ENCODE data around the gene IFT25.
"Not testable (repeated sequence)": the region's sequence is repeated elsewhere in the genome, so short reads cannot be mapped to it uniquely, and the experiment has no call there.

Gene IFT25

DNA sequence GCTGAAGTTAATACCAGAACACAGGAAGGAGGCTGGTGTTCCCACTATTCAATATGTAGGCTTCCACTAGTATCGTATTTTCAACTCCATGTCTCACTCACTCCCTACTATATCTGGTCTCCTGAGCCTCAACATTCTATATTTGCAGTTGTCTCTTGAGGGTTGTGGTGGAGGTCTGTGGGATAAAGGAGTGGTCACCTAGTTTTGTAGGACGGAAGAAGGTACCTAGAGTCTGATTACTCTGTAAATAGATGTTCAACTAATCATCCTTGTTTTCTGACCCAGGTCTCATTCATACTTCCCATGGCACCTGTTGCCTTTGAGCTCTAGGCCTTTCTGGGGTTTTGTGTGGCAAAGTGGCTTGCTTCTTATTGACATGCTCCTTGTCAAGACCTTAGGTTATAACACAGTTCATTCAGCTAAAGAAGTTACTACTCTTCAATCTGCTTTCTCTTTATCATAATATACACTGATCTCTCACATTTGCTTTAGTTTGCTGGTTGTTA is 18.1 kb downstream of the IFT25 start:
- no peak for DNase-seq

DNA sequence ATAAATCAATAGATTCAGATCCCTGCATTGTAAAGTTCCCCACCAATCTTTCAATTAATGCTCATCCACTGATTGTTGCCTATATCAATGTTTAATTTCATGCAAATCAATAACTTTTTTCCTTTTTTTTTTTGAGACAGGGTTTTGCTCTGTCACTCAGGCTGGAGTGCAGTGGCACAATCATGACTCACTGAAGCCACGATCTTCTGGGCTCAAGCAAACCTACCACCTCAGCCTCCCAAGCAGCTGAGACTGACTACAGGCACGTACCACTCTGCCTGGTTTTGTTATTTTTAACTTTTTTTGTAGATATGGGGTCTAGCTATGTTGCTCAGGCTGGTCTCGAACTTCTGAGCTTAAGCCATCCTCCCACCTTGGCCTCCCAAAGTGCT is 25.8 kb downstream of the IFT25 start:
- no peak for DNase-seq

DNA sequence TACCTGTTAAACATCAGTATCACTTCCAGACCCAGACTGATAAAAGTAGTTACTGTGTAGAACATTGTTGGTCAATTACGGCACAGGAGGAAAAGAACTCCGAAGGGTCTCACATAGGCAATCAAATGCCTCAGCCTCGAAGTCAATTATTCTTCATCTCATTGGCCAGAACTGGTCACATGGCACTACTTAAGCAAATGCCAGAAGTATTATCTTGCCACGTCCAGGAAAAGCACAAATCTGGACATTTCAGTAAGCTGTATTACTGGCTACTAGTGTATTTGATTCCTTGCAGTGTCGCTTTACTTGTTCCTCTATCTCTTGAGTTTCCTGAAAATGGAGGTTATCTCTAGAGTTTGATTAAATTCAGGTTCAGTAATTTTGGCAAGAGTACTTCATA is 27.2 kb downstream of the IFT25 start:
- no peak for DNase-seq

DNA sequence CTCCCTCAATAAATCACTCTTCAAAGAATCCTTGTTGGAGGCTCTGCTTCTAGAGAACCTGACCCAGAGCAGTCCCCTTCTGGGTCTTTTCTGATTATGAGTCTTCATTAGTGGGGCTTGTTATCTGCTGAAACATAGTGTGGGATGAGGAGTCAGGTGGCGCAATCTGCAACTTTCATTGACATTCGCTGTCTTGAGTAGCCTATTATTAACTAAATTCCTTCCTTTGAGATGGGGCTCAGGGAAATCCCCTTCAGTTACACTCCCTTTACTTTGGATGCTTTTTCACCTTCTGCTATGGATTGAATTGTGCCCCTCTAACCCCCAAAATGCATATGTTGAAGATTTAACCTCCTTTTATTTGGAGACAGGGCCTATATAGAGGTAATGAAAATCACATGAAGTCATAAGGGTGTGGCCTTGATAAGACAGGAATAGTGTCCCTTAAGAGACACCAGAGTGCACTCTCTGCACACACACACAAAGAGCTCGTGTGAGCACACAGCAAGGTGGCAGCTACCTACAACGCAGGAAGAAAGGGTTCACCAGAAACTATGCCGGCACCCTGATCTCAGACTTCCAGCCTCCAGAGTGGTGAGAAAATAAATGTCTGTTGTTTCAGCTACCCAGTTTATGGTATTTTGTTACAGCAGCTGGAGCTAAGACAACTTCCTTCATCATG is 32.0 kb downstream of the IFT25 start:
- DNase-seq = no peak

DNA sequence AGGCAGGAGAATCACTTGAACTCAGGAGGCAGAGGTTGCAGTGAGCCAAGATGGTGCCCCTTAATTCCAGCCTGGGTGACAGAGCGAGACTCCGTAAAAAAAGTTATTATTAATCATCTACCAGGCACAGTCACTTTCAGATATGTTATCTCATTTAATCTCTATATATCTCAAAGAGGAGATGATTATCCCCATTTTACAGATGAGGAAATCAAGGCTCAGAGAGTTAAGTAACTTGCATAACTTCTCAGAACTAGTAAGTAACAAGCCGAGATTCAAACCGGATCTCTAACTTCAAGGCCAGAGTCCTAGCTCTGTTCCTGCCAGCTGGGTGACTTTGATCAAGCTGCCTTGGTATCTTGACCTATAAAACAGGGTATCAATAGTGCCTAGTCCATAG is 34.1 kb downstream of the IFT25 start:
- no peak for DNase-seq

DNA sequence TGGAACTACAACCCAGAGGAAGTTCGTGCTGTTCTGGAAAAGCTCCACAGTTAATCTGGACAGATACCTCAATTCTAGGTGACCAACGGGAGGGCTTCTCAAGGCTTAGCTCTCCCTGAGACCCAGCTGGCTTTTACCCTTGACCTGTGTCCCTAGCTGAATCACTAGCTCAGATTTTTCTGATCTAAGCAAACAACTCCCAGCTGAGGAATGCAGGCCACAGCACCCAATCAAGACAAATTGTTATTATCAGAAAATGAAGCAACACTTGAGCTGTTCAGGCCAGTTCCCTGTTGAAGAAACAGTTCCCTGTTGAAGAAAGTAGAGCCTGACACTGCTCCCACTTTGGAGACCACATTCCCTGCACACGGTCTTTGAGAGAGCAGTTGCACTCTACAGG is 35.6 kb downstream of the IFT25 start:
- DNase-seq = no peak

DNA sequence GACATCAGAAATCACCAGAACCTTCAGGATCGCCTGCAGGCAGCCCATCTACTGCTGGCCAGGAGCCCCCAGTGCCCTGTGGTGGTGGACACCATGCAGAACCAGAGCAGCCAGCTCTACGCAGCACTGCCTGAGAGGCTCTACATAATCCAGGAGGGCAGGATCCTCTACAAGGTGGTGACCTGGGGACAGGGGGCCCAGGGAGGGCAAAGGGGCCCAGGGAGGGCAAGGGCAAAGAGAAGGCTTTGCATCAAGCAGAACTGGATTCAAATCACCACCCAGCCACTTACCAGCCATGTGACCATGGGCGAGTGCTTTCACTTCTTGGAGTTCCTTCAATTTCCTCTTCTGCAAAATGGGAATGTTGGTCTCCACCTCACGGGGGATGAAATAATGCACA is 39.4 kb downstream of the IFT25 start:
- no peak for DNase-seq

DNA sequence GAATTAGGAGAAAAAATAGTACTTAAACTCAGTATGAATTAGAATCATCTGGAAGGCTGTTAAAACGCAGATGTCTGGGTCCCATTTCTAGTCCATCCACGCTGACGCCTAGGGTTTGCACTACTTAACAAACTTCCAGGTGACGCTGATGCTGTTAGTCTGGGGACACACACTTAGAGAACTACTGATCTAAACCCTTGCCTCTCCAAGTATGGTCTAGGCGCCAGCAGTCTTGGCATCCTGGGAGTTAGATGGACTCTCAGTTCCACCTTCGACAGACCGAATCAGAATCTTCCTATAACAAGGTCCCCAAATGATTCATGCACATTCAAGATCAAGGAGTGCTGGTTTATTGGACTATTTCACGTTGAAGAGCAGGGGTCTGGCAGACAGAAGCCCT is 40.0 kb downstream of the IFT25 start:
- DNase-seq = no peak

DNA sequence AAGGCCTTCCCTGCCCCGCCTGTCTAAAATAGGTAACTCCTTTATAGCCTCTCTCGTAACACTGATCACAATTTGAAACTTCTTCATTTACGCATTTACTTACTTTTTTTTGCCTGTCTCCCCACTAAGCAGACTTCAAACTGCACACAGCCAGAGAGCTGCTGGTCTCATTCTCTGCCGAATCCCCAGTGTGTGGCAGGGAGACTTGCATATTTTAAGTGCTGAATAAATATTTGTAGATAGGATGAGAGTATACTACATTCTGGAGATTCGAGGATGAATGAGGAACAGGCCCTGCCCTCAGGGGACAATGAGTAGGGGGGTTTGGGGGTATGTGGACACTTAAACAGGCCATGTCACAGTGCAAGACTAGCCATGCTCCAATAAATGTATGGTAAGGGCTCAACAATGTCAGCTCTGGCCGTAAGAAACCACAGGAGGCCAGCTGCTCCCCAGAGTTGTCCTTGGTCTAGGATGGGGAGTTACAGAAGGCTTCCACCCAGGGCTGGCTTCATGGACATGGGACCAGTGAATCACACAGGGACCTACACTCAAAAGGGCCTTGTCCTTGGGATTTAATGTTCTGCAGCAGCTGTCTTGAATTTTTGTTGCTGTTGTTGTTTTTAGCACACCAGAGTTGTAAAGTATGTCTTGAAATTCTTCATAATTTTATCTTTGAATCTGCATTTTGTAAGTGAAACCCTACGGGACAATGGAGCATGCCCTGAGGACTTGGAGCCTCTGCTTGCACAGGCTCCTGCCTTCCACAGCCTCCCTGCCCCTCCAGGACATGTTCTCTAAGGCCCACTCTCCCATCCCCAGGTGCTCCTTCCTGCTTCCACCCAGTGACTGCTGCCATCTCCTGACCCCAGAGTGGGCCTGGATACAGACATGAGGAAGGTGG is 43.0 kb downstream of the IFT25 start:
- no peak for DNase-seq

DNA sequence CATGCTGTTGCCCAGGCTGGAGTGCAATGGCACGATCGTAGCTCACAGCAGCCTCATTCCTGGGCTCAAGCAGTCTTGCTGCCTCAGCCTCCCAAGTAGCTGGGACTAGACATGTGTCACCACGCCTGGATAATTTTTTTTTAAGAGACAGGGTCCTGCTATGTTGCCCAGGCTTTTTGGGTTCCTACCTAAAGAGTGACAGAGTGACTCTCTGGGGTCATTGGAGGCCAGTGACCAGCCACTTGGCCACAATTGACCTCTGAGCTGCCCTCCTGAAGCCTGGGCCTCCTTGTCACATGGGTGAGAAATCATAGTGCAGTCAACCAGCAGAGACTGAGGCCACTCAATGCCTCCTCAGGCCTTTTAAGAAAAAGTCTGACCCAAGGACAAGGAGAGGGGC is 45.8 kb downstream of the IFT25 start:
- DNase-seq = no peak

DNA sequence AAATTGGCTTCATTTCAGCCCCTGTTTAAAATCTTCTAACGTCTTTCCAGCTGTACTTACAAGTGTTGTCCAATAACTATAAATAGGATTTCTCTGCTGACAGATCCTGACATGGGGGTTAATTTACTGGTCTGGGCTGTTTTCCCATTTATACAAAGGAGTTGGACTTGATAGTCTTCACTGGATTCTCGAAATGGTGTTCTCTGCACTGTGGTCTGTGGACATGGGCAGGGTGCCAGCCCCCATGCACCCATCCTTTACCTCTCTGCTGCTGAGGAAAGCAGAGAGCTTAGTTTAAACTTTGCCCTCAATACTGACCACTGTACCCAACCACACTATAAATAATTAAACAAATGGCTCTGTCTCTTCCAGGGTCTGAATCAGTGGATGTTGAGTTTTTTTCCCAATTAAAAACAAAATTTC is 46.3 kb downstream of the IFT25 start:
- DNase-seq = no peak

DNA sequence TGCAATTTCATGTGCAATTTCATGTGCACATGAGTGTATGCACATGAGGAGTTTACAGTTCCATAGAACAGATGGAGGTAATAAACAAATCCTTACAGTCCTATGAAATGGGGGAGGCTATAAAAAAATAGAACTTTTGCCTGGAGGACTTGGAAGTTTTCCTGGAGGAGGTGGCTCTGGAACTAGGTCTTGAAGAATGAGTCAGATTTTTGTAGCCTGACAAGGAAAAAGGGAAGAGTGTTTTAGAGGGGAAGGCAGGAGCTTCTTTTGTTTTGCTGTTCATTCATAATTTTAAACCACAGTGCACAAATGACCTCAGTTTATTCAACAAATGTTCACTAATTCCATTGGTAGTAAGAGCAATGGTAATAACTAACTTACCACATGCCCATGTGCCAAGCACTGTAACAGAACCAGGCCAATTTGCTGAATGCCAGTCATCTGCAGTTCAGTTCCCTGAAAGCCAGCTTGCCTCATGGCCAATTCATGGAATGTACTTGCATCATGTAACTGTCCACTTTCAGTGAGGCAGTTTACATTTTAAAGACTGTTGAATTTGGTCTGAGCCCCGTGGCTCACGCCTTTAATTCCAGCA is 48.8 kb downstream of the IFT25 start:
- no peak for DNase-seq

DNA sequence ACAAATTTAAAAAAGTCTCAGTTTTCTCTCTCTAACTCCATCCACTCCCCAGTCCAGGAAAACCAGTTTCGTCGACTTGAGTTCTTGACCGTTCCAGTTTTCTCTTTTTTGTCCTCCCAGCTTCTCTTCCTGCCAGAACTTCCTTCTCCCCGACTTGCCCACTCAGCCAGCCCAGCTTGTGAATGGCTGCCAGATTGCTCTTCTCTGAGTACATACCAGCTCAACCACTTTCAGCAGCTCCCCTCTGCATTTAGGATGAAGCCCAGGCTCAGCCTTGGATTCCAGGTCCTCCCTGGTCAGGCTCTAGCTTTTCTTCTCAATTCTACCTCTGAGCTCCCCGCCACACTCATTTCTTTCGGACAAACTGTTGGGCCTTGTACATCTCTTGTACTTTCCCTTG is 50.1 kb downstream of the IFT25 start:
- no peak for DNase-seq

DNA sequence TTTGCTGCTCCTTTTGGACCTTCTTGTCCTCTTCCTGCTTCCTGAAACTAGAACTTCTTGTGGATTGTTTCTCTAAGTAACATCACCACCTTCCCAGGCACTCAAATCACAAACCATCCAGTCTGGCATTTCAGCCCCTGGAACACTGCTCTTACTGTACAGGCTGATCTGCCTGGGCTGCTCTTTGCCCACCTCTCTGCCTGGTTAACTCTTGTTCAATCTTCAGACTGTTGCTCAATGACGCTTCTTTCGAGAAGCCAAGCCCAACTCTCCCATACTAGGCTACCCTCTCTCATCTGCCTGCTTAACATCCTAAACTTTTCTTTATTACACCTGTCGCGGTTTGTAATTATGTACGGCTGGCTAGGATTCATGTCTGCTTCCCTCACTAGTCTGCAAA is 50.9 kb downstream of the IFT25 start:
- no peak for DNase-seq

DNA sequence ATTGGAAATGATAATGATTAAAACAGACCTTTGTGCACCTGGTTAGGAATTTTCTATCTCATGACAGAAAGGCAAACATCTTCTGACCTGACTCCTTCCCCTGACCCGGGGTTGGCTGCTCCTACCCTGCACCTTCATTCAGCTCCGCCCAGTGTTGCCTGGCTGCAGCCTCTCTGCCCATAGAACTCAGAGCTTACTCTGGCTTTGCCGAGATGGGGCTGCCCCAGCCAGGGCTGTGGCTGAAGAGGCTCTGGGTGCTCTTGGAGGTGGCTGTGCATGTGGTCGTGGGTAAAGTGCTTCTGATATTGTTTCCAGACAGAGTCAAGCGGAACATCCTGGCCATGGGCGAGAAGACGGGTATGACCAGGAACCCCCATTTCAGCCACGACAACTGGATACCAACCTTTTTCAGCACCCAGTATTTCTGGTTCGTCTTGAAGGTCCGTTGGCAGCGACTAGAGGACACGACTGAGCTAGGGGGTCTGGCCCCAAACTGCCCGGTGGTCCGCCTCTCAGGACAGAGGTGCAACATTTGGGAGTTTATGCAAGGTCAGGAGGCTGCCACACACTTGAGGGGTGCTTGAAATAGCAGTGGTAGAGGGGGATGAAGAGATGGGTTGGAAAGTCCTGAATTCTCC is 51.4 kb downstream of the IFT25 start, which contains the start of gene DIO1:
Gene DIO1 (plus strand): TSS at position 189 of the 638 bp plus-strand sequence. CDS start 24 bp downstream, at position 213.
- no peak for DNase-seq

DNA sequence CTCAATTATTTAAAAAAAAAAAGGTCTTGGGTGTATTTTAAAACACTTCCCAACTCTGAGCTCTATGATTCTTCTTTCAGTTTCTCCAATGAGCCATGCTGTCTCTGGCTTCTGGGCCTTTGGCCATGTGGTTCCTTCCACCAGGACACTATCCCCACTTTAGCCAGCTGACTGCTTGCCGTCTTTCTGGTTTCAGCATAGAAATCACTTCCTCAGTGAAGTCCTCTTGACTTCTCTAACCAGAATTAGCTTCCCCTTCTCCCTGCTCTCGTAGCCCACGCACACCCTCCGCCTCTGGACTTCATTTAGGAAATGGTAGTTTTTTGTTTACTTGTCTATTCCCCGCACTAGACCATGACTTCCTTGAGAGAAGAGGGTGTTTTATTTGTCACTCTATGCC is 52.6 kb downstream of the IFT25 start:
- no peak for DNase-seq

DNA sequence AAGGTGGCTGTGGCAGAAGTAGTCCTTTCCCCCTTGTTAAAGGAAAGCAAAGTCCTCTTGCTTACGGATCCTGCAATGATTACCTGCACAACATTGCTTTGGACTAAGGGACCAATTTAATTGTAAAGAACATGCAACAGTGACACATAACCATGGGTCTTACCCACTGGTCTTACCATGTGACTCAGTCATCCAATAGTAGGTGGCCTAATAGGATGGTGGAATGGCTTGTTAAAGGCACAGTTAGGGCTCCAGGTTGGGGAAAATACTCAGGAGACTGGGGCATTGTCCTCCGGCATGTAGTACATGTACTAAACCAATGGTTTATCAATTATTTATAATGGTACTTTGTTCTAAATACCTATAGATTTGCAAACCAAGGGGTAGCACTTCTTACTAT is 53.8 kb downstream of the IFT25 start:
- no peak for DNase-seq

DNA sequence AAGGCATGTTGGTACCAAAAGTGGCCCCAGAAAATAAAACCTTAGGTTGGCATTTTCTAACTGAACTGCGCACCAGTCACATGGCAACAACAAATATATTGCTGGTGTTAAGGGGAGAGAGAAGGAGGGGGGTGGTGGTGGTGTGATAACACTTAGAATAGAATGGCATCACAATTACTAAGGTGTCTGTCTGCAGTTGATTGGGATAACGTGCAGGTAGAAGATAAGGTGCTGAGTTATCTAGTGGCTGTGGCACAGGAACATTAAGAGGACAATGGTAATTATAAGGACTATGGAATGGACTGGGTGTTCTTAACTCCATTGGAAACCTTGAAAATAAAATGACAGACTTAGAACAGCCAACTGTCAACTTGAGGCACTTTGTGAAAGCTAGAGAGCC is 54.5 kb downstream of the IFT25 start:
- DNase-seq = no peak

DNA sequence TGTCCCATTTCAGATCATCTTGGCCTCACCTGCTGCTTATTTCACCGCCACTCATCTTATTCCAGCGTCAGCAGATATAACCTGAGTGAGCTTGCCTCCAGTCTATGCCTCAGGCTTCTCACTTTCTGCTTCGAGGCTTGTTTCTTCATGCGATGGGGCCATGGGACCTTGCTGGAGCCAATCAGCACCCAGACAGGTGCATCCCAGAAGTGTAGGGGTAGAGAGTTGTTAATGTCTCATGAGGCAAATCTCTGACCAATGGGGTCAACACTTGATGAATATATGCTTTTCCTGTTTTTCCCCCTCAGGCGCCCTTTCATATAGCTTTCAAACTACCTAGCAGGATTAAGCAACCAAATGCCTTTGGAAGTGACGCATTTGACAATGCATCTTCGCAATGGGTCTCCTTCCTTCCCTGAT is 55.0 kb downstream of the IFT25 start:
- DNase-seq = no peak

DNA sequence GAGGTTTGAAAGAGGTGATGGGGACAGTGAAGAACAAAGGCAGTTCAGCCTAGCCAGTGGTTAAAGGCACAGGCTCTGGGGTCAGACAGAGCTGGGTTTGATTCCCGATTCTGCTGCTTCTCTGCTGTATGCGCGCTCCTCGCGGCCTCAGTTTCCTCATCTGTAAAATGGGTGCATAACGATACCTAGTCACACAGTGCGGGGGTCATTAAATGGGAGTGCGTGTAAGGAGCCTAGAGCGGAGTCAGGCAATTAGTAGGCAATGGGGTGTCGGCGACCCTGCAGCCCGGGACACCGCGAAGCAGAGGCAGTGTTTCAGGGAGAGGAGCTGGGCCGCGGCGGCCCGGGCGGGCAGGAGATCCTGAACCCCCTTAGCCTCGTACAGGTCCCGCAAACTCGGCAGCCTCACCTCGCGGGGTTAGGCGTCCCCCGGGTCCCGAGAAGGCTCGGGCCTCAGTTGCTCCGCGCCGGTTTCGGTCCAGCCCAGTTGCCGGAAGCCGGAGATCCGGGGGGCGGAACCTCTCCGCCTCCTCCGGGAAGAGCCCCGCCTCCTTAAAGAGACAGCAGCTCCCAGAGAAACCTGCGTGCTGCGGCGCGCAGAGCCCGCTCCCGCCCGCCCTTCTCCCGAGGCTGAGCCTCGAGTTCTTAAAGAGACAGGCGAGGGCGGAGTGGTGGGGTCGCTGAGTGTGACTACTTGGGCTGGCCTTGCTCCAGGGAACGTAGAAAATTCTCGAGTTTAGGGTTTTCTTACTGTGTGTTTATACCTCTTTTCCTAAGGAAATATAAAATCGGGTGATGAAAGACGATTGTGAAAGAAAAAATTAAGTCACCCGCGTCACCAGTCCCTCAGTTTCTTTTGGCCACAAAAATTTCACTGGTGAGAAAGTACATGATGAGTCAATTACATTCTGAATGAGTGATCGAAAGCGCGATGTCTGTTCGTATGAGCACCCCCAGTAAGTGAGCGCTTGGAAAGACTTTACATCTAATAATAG is 55.9 kb downstream of the IFT25 start, which contains the start of gene YIPF1:
Gene YIPF1 (minus strand): TSS at position 494 of the 995 bp plus-strand sequence. CDS start 860 bp downstream, outside the sequence.
- peak; percentile 70 to 71 for DNase-seq

DNA sequence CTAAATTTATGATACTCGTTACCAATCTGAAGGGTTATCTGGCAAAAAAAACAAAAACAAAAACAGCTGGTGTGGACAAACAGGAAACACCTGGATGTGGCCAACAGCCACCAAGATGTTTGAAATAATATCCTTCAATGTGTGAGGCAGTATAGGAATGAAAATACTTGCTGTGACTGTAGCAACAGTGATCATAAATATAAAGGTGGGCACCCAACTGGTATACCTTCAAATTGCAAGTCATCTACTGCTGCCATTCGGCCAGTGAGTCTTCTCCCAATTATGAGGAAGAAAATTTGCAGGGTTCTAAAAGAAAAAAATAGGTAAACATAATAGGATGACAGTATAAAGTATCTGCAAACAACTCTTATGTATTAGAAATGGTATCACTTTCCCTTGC is 56.8 kb downstream of the IFT25 start:
- DNase-seq = no peak

DNA sequence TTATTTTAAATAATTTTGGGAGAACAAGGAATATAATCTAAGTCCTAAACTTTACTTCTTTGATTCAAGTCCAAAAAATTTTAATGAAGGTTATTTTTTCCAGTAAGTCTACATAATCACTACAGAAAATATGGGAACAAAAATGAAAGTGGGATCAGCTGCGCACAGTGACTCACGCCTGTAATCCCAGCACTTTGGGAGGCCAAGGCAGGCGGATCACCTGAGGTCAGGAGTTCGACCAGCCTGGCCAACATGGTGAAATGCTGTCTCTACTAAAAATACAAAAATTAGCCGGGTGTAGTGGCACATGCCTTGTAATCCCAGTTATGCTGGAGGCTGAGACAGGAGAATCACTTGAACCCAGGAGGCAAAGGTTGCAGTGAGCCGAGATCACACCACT is 61.9 kb downstream of the IFT25 start:
- not testable (repeated sequence) for DNase-seq
